HepG2 (cell line): Measurements from ENCODE around the gene CDKN1A. TPM values are rescaled to one million over a fixed set of nuclear protein-coding genes. Genes with fewer than 3 reads are reported as not detected.

ENCODE experiments used
- BCL6 ChIP-seq: IDR thresholded peaks from 2 replicates; pipeline ENCODE4 v1.6.1; 2016; ENCODE audit warnings: missing genetic modification reagents, missing compliant biosample characterization
- CCDC6 ChIP-seq: sonication (generic); formaldehyde crosslinking; IDR thresholded peaks from 2 replicates; pipeline ENCODE4 v1.8.1; 2022; ENCODE audit warnings: mild to moderate bottlenecking, missing genetic modification reagents, moderate library complexity
- HNF1A ChIP-seq, 2 experiments: sonication (generic) in 1 of 2; formaldehyde crosslinking in 1 of 2; IDR thresholded peaks; 2 replicates each; pipeline versions ENCODE4 v1.4.0 to v1.6.1; 2016 to 2020; ENCODE audit warnings: borderline replicate concordance in 1 of 2, low read depth in 1 of 2, mild to moderate bottlenecking in 1 of 2, missing genetic modification reagents in 1 of 2
- HNF1B ChIP-seq: sonication (generic); formaldehyde crosslinking; IDR thresholded peaks from 2 replicates; pipeline ENCODE4 v1.5.1; 2020; ENCODE audit warnings: mild to moderate bottlenecking, moderate library complexity, missing genetic modification reagents
- IKZF5 ChIP-seq: IDR thresholded peaks from 2 replicates; pipeline ENCODE4 v1.6.1; 2018; ENCODE audit warnings: missing genetic modification reagents, mild to moderate bottlenecking, missing compliant biosample characterization
- KDM1A ChIP-seq: IDR thresholded peaks from 2 replicates; pipeline ENCODE4 v1.6.1; 2016; ENCODE audit warnings: missing compliant biosample characterization
- MAFK ChIP-seq, 2 experiments: IDR thresholded peaks in 1 of 2; conservative IDR thresholded peaks in 1 of 2; 2 replicates each; pipeline ENCODE4 v1.6.1; 2011; ENCODE audit warnings: improper control_type of control experiment in 2 of 2, low read length in 2 of 2
- NCOA1 ChIP-seq: sonication (generic); formaldehyde crosslinking; IDR thresholded peaks from 2 replicates; pipeline ENCODE4 v1.9.0; 2021; ENCODE audit warnings: missing genetic modification reagents
- PHF21A ChIP-seq: sonication (generic); formaldehyde crosslinking; IDR thresholded peaks from 2 replicates; pipeline ENCODE4 v1.5.0; 2020; ENCODE audit warnings: mild to moderate bottlenecking, missing genetic modification reagents
- POLR2A ChIP-seq, 2 experiments: IDR thresholded peaks; 2 replicates each; pipeline ENCODE4 v1.6.1; 2011; ENCODE audit warnings: low read depth in 2 of 2, low read length in 2 of 2, mild to moderate bottlenecking in 1 of 2, moderate library complexity in 1 of 2; ENCODE audit not compliant: insufficient read depth in 1 of 2
- RCOR2 ChIP-seq: IDR thresholded peaks from 2 replicates; pipeline ENCODE4 v1.6.1; 2016; ENCODE audit warnings: missing biosample characterization, missing genetic modification reagents
- ZNF280D ChIP-seq: sonication (generic); formaldehyde crosslinking; IDR thresholded peaks from 2 replicates; pipeline ENCODE4 v1.5.1; 2020; ENCODE audit warnings: mild to moderate bottlenecking, missing genetic modification reagents
- ZNF282 ChIP-seq: fragments of 450-650 bp; IDR thresholded peaks from 2 replicates; pipeline ENCODE4 v1.6.1; 2018; ENCODE audit not compliant: partially characterized antibody
- ZNF329 ChIP-seq: sonication (generic); formaldehyde crosslinking; IDR thresholded peaks from 2 replicates; pipeline ENCODE4 v1.9.0; 2021; ENCODE audit warnings: low read depth, mild to moderate bottlenecking, missing genetic modification reagents
- ZNF335 ChIP-seq: sonication (generic); formaldehyde crosslinking; IDR thresholded peaks from 2 replicates; pipeline ENCODE4 v1.4.0; 2020; ENCODE audit warnings: missing genetic modification reagents
- ZNF781 ChIP-seq: sonication (generic); formaldehyde crosslinking; IDR thresholded peaks from 2 replicates; pipeline ENCODE4 v1.5.1; 2020; ENCODE audit warnings: borderline replicate concordance, mild to moderate bottlenecking, missing genetic modification reagents; ENCODE audit errors: not compliant biosample characterization
- ZNF83 ChIP-seq: sonication (generic); formaldehyde crosslinking; IDR thresholded peaks from 2 replicates; pipeline ENCODE4 v1.4.0; 2020; ENCODE audit warnings: missing genetic modification reagents, mild to moderate bottlenecking, borderline replicate concordance
- polyA plus RNA-seq, 8 experiments: library from polyadenylated mRNA; depleted of rRNA in 3 of 8; stranded (reverse) in 7 of 8; unstranded in 1 of 8; fragments of >200 nt; fragmentation: Illumina TruSeq in 4 of 8; extraction: Trizol in 4 of 8; gene quantifications; 2 replicates each; pipeline versions ENCODE4 v1.2.1 to v1.2.3, GENCODE V29; 2011 to 2016; ENCODE audit warnings: low read depth in 4 of 8, missing spikeins in 1 of 8, mixed read lengths in 1 of 8; ENCODE audit not compliant: insufficient read depth in 1 of 8
- total RNA-seq, 5 experiments: library from RNA; depleted of rRNA; stranded (reverse); fragments of >200 nt; fragmentation: Illumina TruSeq; extraction: Trizol; gene quantifications; 2 replicates each; pipeline ENCODE4 v1.2.3, GENCODE V29; 2016; ENCODE audit warnings: low read depth in 1 of 5

CDKN1A gene
- total and polyA plus RNA-seq, 2 of the 13 experiments (the other 11 are each of a cell fraction or from before 2014, with no cell fraction given): 60.7 to 92.1 TPM

- TF ChIP-seq MAFK (conservative IDR thresholded peaks at IDR 0.05 in 1 of 2, IDR thresholded peaks at IDR 0.05 in 1 of 2; ENCODE audit: low read length in 2 of 2) (no peak), ZNF282 (no peak), ZNF781 (CRISPR knock-in tag) (peak; percentile 64), CCDC6 (CRISPR knock-in tag) (no peak), ZNF280D (CRISPR knock-in tag) (0 out of 2 replicates have a peak, but pooled peaks have one; percentile 4), POLR2A (IDR thresholded peaks at IDR 0.05; ENCODE audit: insufficient read depth in 1 of 2, low read depth in 2 of 2, low read length in 2 of 2) (peak in 1 of 2 experiments; percentile 77; a peak in 2 of 4 replicates), HNF1B (CRISPR knock-in tag) (peak; percentile 72; the same call in 1 of the 2 replicates), IKZF5 (CRISPR knock-in tag) (peak; percentile 87; the same call in 1 of the 2 replicates), HNF1A (IDR thresholded peaks at IDR 0.05; ENCODE audit: low read depth) (no peak), HNF1A (CRISPR knock-in tag; IDR thresholded peaks at IDR 0.05; ENCODE audit: borderline replicate concordance) (peak; percentile 15; the same call in 1 of the 2 replicates), RCOR2 (CRISPR knock-in tag) (peak; percentile 46; the same call in 1 of the 2 replicates), PHF21A (CRISPR knock-in tag) (0 out of 2 replicates have a peak, but pooled peaks have one; percentile 21), BCL6 (CRISPR knock-in tag) (peak; percentile 89), ZNF83 (CRISPR knock-in tag) (0 out of 2 replicates have a peak, but pooled peaks have one; percentile 32), ZNF329 (CRISPR knock-in tag) (peak; percentile 55; the same call in 1 of the 2 replicates), NCOA1 (CRISPR knock-in tag) (no peak), ZNF335 (CRISPR knock-in tag) (peak; percentile 77; the same call in 1 of the 2 replicates), KDM1A (CRISPR knock-in tag) (0 out of 2 replicates have a peak, but pooled peaks have one; percentile 13)
Observed at GRCh38 chr6:36676141-36677058, 2.1 kb upstream of the CDKN1A start (continued).
